A549 (cell line): ENCODE data around the gene PDXK.

Experiments
- CTCF ChIP-seq: fragments of >200 bp; sonication (Bioruptor Twin); formaldehyde crosslinking; IDR thresholded peaks from 3 replicates; pipeline ENCODE4 v1.5.1; 2016
- FOSL2 ChIP-seq, 2 experiments: fragments of 450-650 bp in 1 of 2; fragments of >200 bp in 1 of 2; sonication (Bioruptor Twin) in 1 of 2; formaldehyde crosslinking; IDR thresholded peaks; 2 replicates each; pipeline versions ENCODE4 v1.5.0 to v1.6.1; 2016 to 2020; ENCODE audit warnings: mild to moderate bottlenecking in 1 of 2, moderate library complexity in 1 of 2
- FOXS1 ChIP-seq: fragments of 250-450 bp; sonication (Bioruptor Pico); IDR thresholded peaks from 2 replicates; pipeline ENCODE4 v1.5.0; 2020; ENCODE audit warnings: mild to moderate bottlenecking, moderate library complexity
- POLR2A ChIP-seq: IDR thresholded peaks from 2 replicates; pipeline ENCODE4 v1.6.1; 2012; ENCODE audit warnings: mild to moderate bottlenecking, low read length
- RAD21 ChIP-seq, 2 experiments: fragments of >200 bp in 1 of 2; sonication (Bioruptor Twin) in 1 of 2; formaldehyde crosslinking in 1 of 2; IDR thresholded peaks in 1 of 2; conservative IDR thresholded peaks in 1 of 2; 2 replicates in 1 of 2; 3 replicates in 1 of 2; pipeline ENCODE4 v1.6.1; 2012 to 2018; ENCODE audit warnings: inconsistent platforms in 1 of 2
- RCOR1 ChIP-seq: fragments of 150-350 bp; IDR thresholded peaks from 2 replicates; pipeline ENCODE4 v1.6.1; 2014; ENCODE audit warnings: antibody characterized with exemption, low read length, low read depth

GRCh38 chr21:43800124-43800523 is 81.2 kb downstream of the PDXK start:
- TF ChIP-seq CTCF (no peak), POLR2A (no peak), RCOR1 (no peak), RAD21 (conservative IDR thresholded peaks at IDR 0.05 in 1 of 2, IDR thresholded peaks at IDR 0.05 in 1 of 2) (no peak), FOXS1 (CRISPR knock-in tag) (no peak), FOSL2 (IDR thresholded peaks at IDR 0.05) (no peak), FOSL2 (CRISPR knock-in tag; IDR thresholded peaks at IDR 0.05) (no peak)
